HUDEP-2 (cell line): ENCODE measurements around the gene HSPA4.

Experiments
- DNase-seq, 76 experiments: peaks; one replicate each; lab custom pipeline; 2025; ENCODE audit not compliant: unreplicated experiment in 76 of 76; lab: John Stamatoyannopoulos, UW

The HSPA4 gene

DNA sequence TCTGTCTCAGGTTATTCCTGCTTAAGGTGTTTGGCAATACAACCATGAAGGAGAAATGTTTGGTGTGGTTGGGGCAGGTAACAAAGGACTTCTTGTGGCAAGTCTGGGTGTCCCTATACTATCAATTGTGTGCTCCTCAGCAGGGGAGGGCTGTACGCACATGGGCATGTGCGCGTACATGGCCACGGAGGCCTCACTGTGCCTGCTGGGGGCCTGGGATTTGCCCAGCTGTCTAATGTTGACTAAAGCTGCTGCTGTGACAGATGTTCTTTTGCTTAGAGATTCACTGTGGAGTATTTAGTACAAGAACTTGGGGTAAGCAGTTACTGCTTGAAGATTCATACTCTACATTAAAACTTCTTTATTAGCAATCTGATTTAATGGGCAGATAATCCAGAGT is 97.5 kb downstream of the HSPA4 start:
- DNase-seq, result no peak

- DNase-seq, result no peak
Measured at GRCh38 chr5:133150909-133151544, 99.2 kb downstream of the HSPA4 start.

GRCh38 chr5:133154274-133155075 is 102.7 kb downstream of the HSPA4 start:
- no peak for DNase-seq

- no peak for DNase-seq
Measured at GRCh38 chr5:133155326-133155969, 103.6 kb downstream of the HSPA4 start.
